Urothelium cell line (cell line): ENCODE results near the gene TSPEAR.
A peak's percentile ranks its signal among the peaks of the same experiment; 100 is the strongest.
"Not testable (repeated sequence)": the region's sequence is repeated elsewhere in the genome, so short reads cannot be mapped to it uniquely, and the experiment has no call there.

Source experiments
- DNase-seq: peaks from one replicate; pipeline ENCODE4 v3.0.0; 2011; ENCODE audit warnings: low spot score, mixed read lengths
- FAIRE-seq: peaks from 2 replicates; lab custom pipeline; 2011; peaks lifted over from hg19 to GRCh38; lab: Jason Lieb, UNC

The TSPEAR gene

GRCh38 chr21:44576025-44576420 lies 135.3 kb downstream of the TSPEAR start:
- FAIRE-seq = no peak

DNA sequence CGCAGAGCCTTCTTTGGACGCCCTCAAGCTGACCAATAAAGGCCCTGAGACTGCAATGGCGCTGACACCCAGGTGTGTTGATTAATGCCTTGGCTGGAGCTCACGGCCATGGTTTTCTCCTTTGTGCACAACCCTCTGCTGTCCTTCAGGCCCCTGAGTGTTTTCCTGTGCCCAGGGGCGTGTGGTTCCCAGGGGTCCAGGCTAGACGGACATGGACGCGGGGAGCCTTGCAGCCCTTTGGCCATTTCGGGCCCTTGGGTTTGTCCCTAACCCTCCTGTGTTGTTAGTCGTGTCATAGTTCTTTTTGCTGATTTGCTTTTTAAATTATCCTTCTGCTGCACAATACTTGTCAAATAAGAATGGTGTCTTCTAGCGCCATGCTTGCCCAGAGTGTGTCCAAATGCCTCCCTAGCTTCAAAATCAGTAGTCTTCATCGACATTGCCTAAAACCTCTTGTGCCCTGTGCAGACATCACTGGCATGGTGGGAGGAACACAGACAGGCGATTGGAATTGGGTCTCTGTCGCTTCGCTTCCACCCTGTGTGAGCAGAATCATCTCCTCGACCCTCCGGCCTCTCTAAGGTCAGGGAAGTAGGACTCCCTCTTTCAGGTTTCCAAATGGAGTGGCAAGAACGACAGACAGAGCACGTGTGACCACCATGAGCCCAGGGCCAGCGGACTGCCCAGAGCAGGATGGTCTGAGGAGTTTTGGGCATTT lies 135.9 kb downstream of the TSPEAR start:
- no peak for FAIRE-seq
- no peak for DNase-seq

More at GRCh38 chr21:44576025-44576420, 135.3 kb downstream of the TSPEAR start:
- DNase-seq = no peak

- FAIRE-seq (no peak), DNase-seq (no peak)
Observed at GRCh38 chr21:44574457-44575306, 136.7 kb downstream of the TSPEAR start.

GRCh38 chr21:44573630-44574456 lies 137.5 kb downstream of the TSPEAR start, which contains the start of gene KRTAP10-4:
Gene KRTAP10-4 (plus strand): TSS chr21:44573729. CDS start chr21:44573759, 30 bp downstream.
- DNase-seq, FAIRE-seq: not testable (repeated sequence)

DNA sequence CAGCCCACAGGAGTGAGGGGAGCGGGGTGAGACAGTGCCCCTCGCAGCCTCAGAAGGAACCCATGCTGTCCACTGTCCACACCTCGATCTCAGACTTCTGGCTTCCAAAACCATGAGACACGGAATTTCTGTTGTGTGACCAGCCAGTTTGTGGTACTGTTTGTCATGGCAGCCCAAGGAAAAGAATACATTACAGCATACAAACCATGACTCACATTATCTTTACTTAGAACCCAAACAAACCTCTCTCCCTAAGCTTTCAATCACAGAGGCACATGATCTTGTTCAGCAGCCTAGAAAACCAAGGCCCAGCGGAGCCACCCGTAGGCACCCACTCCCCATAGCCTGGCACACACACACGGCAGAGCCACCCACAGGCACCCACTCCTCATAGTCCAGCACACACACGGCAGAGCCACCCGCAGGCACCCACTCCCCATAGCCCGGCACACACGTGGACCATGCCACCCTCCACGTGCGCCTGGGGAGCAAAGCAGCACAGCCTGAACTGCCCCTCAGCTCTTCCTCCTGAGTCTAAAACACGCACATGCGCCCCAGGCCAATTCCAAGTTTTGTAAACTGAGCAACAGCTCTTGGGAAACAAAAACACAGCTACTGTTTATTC lies 138.3 kb downstream of the TSPEAR start:
- FAIRE-seq = no peak
- no peak for DNase-seq

- no peak for FAIRE-seq
- DNase-seq = no peak
Observed at GRCh38 chr21:44571844-44572782, 139.3 kb downstream of the TSPEAR start.

GRCh38 chr21:44571296-44571695 lies 140.1 kb downstream of the TSPEAR start:
- DNase-seq (no peak), FAIRE-seq (no peak)

DNA sequence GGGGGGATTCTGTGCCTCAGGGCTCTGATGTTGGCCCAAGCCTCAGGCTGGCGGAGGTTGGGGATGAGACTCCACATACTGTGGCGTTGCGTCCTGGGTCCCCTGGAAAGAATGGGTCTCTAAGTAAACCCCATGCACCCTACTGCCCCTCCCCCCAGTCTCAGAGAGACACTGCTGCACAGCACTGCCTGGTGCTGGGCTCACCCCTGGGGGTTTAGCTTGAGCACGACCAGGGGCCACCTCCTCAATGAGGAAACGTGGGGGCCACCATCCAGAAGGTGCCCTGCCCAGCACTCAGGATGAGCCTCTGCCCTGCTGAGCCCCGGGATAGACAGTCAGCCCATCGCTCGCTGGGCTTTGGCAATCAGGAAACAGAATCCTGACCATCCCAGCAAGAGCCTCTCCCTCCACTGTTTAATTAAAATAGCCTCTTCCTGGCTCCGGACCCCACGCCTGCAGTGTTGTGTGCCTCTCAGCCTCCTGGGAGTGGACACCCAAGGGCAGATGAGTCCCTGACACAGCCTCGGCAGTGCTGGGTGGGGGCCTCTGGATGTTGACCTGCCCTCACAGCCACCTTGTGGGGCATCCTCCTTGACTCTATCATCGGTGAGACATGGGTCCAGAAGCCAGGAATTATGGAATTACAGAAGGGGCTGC lies 141.4 kb downstream of the TSPEAR start:
- FAIRE-seq = no peak
- DNase-seq = no peak

DNA sequence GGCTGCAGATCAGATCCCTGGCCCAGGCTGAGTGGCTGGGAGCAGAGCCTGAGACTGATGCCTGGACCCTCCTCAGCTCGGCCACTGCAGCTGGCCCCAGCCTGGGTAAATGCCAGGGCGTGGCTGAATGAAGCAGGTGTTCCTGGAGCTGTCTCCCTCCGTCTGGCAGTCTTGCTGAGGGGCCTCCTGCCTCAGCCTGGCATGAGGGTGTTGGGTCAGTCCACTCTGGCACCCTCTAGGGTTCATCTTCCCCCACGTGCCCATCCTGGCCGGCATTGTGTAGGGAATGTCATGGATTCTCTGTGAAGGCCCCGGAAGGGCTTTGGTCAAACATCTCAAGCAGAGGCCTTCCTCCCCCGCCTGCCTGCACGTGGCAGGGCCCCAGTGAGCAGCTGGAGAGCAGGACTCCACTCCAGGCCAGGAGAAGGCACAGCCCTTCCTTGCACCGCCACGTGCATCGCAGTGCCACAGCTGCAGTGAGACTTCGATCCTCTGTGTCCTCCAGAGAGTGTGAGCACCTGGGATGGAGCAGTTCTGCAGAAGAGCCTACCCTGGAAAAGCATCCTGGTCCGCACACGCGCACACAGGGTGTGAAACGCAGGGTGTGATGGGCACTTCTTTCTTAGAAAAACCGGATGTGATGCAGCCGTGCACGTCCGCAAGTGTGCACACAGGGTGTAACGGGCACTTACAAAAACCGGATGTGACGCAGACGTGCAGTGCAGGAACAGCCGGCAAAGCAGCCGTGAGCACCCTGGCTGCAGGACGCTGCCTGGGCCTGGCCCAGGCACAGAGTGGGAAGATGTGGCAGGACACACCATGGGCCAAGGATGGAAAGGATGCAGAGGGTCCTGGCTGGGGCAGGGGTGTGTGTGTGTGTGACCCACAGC lies 142.5 kb downstream of the TSPEAR start:
- peak; percentile 27 for FAIRE-seq
- DNase-seq = no peak

- no peak for DNase-seq
- FAIRE-seq = no peak
Observed at GRCh38 chr21:44568261-44568660, 143.1 kb downstream of the TSPEAR start.

DNA sequence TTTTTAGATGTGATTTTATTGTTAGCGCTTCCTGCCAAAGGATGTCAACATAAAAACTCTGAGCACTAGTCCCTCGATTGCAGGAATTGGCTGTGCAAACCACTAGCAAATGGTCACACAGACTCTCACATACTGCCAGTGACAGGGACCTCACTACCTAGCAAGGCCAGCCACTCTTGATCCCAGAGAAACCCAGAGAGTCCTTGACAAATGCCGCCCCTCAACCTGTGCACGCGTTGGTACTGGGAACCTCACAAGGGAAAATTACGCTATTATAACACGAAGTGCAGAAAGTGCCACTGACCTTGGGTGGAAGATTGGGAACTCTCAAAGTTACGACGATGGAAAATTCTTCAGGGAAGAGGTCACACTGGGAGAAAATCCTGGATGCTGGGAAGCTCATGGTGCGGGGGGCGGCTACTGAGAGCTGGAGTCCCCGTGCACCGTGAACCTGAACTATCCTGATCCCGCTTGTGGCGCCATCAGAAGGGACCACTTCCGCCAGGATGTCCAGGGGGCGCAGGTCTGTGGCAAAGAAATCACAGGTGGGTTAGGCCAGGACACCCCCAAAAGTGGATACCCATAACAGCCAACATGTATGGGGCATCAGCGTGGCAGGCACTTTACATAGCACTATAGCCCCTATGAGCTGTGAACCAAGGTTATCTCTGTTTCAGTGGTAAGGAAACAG lies 143.7 kb downstream of the TSPEAR start:
- no peak for FAIRE-seq
- no peak for DNase-seq

- FAIRE-seq (no peak), DNase-seq (no peak)
Observed at GRCh38 chr21:44566403-44566802, 145.0 kb downstream of the TSPEAR start.

- DNase-seq (no peak), FAIRE-seq (no peak)
Observed at GRCh38 chr21:44564886-44565598, 146.3 kb downstream of the TSPEAR start.

DNA sequence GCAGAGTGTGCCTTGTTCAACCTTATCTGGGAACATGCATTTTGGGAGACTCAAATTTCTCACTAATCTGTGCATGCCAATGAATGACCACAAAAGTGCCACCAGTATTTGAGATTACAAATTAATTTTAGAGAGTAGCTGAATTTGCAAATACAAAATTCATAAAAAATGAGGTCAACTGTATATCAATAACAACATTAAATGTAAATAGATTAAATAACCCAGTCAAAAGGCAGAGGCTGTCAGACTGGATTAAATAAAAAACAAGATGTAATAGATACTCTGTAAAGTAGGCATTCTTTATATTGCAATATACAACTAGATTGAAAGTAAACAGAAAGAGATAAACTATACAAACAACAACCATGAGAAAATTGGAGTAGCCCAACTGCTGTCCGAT lies 147.3 kb downstream of the TSPEAR start:
- DNase-seq = no peak
- FAIRE-seq = no peak

GRCh38 chr21:44558695-44559094 lies 152.7 kb downstream of the TSPEAR start, which contains the start of gene KRTAP10-3:
Gene KRTAP10-3 (minus strand): TSS chr21:44558795. CDS start chr21:44558715, 80 bp downstream.
- DNase-seq = no peak
- no peak for FAIRE-seq

- not testable (repeated sequence) for FAIRE-seq, DNase-seq
Observed at GRCh38 chr21:44558329-44558675, 153.1 kb downstream of the TSPEAR start.
